ENCODE results near the gene SEMA4D. TPM values are rescaled to one million over a fixed set of nuclear protein-coding genes. Genes with fewer than 3 reads are reported as not detected.

SEMA4D gene
- total RNA-seq, 1 donor from 2014 or later: 79.7 TPM

GRCh38 chr9:89514956-89515355 is 17.0 kb upstream of the SEMA4D start:
- DNase-seq (no peak), ATAC-seq (ENCODE audit: low read depth) (no peak)
- no peaks in the 10 kb centered on the region for H3K27me3 Mint-ChIP-seq
- peaks cover 42% of the 10 kb centered on the region for H3K4me1 Mint-ChIP-seq
- no peaks in the 10 kb centered on the region for H3K9me3 Mint-ChIP-seq
- no peak for TF ChIP-seq CTCF (IDR thresholded peaks at IDR 0.05)
- H3K27ac Mint-ChIP-seq: no peak overlapping the region
- ChIA-PET CTCF (no interaction called here), POLR2A (no interaction called here)
- no peaks in the 10 kb centered on the region for H3K36me3 Mint-ChIP-seq (ENCODE audit: low read depth)
- intact Hi-C loops (cut with micrococcal nuclease): no loop called here
- no peak overlapping the region for H3K4me3 Mint-ChIP-seq

- ChIA-PET POLR2A (no interaction called here), CTCF (no interaction called here)
Measured at GRCh38 chr9:89514337-89514736, 16.4 kb upstream of the SEMA4D start.

GRCh38 chr9:89513837-89514236 is 15.9 kb upstream of the SEMA4D start:
- ATAC-seq (ENCODE audit: low read depth) (no peak), DNase-seq (no peak)
- Mint-ChIP-seq H3K4me3 (no peak overlapping the region), H3K27me3 (no peaks in the 10 kb centered on the region), H3K36me3 (ENCODE audit: low read depth) (no peaks in the 10 kb centered on the region), H3K9me3 (no peaks in the 10 kb centered on the region), H3K27ac (no peak overlapping the region), H3K4me1 (peaks cover 40% of the 10 kb centered on the region)
- intact Hi-C loops (cut with micrococcal nuclease): no loop called here
- POLR2A ChIA-PET: no interaction called here
- CTCF ChIA-PET: no interaction called here
- no peak for TF ChIP-seq CTCF (IDR thresholded peaks at IDR 0.05)

More at GRCh38 chr9:89514337-89514736, 16.4 kb upstream of the SEMA4D start:
- H3K27ac Mint-ChIP-seq: no peak overlapping the region
- intact Hi-C loops (cut with micrococcal nuclease): no loop called here
- no peaks in the 10 kb centered on the region for H3K27me3 Mint-ChIP-seq
- TF ChIP-seq CTCF (IDR thresholded peaks at IDR 0.05): no peak
- no peak overlapping the region for H3K4me3 Mint-ChIP-seq
- no peaks in the 10 kb centered on the region for H3K9me3 Mint-ChIP-seq
- ATAC-seq (ENCODE audit: low read depth) (no peak), DNase-seq (no peak)
- H3K4me1 Mint-ChIP-seq: peaks cover 40% of the 10 kb centered on the region
- no peaks in the 10 kb centered on the region for H3K36me3 Mint-ChIP-seq (ENCODE audit: low read depth)

- Mint-ChIP-seq H3K4me3 (no peak overlapping the region), H3K27me3 (no peaks in the 10 kb centered on the region), H3K9me3 (no peaks in the 10 kb centered on the region), H3K27ac (no peak overlapping the region), H3K4me1 (peaks cover 44% of the 10 kb centered on the region), H3K36me3 (ENCODE audit: low read depth) (no peaks in the 10 kb centered on the region)
- ChIA-PET CTCF (interaction anchor here (1.6 kb wide), 1 partner anchor 36 kb away, joined by 6 read pairs; no protein-coding TSS in a partner anchor), POLR2A (interaction anchor here (0.5 kb wide), 1 partner anchor 9 kb away, joined by 4 read pairs; no protein-coding TSS in a partner anchor)
- DNase-seq (no peak), ATAC-seq (ENCODE audit: low read depth) (no peak)
- TF ChIP-seq CTCF (IDR thresholded peaks at IDR 0.05): no peak
- intact Hi-C loops (cut with micrococcal nuclease): no loop called here
Measured at GRCh38 chr9:89512382-89512781, 14.5 kb upstream of the SEMA4D start.

GRCh38 chr9:89508951-89509615 is 11.2 kb upstream of the SEMA4D start:
- Mint-ChIP-seq H3K27ac (peak overlapping the region; percentile 85), H3K36me3 (ENCODE audit: low read depth) (no peaks in the 10 kb centered on the region), H3K4me1 (peaks cover 65% of the 10 kb centered on the region), H3K27me3 (no peaks in the 10 kb centered on the region), H3K9me3 (no peaks in the 10 kb centered on the region), H3K4me3 (peak overlapping the region; percentile 11)
- no peak for DNase-seq
- intact Hi-C loops (cut with micrococcal nuclease): loop anchor here (1.0 to 2.0 kb wide), 2 partner anchors 13 to 14 kb away; no protein-coding TSS in a partner anchor
- CTCF ChIA-PET: interaction anchor here (1.0 to 1.6 kb wide), 3 partner anchors 40 to 80 kb away, joined by 3 to 7 read pairs (median 3); no protein-coding TSS in a partner anchor
- POLR2A ChIA-PET: interaction anchor here (0.7 to 2.1 kb wide), 2 partner anchors 10 to 23 kb away, joined by 4 to 7 read pairs; no protein-coding TSS in a partner anchor
- no peak for ATAC-seq (ENCODE audit: low read depth)
- no peak for TF ChIP-seq CTCF (IDR thresholded peaks at IDR 0.05)

Data from activated B cell treated with CpG ODN at 0.5 μM for 24 hours (primary cell).